Uterus (tissue), 2 donors: Measurements from ENCODE around the gene ARMC8.

Source experiments
- CTCF ChIP-seq, 4 experiments: fragments of 200-600 bp in 2 of 4; fragments of 450-650 bp in 2 of 4; sonication (generic) in 2 of 4; IDR thresholded peaks; one replicate each; pipeline ENCODE4 v1.5.1; 2016 to 2019; ENCODE audit warnings: antibody characterized with exemption in 4 of 4, mild to moderate bottlenecking in 2 of 4, moderate library complexity in 1 of 4
- POLR2A ChIP-seq, 2 donors: fragments of 450-650 bp; IDR thresholded peaks; one replicate each; pipeline ENCODE4 v1.6.1; 2016; ENCODE audit warnings: antibody characterized with exemption in 2 of 2, mild to moderate bottlenecking in 1 of 2, moderate library complexity in 1 of 2

GRCh38 chr3:138314751-138315150 lies 127.7 kb downstream of the ARMC8 start:
- TF ChIP-seq CTCF (IDR thresholded peaks at IDR 0.05) (no peak), POLR2A (IDR thresholded peaks at IDR 0.05) (no peak)
